HG03139 (cell line): ENCODE data around the gene ZNF333.
"Not testable (repeated sequence)": the region's sequence is repeated elsewhere in the genome, so short reads cannot be mapped to it uniquely, and the experiment has no call there.

Experiments
- ATAC-seq: cut with Tn5 transposase; IDR thresholded peaks from one replicate; pipeline ENCODE4 v1.9.1; 2021; ENCODE audit not compliant: unreplicated experiment

Gene ZNF333

DNA sequence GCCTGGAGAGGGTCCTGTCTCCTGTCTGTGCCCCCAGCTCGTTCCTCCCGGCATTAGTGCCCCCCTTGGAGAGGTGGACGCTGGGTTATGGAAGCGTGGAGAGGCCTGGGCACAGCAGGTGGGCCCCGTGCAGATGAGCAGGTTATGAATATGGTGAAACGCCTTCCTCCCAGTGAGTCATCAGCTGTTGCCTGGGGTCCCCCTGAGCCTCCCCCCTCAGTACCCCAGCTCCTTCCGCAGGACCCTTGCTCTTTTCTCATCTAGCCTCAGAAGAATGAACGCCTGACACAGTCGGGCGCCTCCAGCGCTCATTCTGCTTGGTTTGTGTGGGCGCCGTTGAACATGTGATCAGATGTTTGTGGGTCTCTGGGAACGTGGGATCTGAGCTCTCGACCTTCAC is 76.0 kb downstream of the ZNF333 start:
- not testable (repeated sequence) for ATAC-seq

DNA sequence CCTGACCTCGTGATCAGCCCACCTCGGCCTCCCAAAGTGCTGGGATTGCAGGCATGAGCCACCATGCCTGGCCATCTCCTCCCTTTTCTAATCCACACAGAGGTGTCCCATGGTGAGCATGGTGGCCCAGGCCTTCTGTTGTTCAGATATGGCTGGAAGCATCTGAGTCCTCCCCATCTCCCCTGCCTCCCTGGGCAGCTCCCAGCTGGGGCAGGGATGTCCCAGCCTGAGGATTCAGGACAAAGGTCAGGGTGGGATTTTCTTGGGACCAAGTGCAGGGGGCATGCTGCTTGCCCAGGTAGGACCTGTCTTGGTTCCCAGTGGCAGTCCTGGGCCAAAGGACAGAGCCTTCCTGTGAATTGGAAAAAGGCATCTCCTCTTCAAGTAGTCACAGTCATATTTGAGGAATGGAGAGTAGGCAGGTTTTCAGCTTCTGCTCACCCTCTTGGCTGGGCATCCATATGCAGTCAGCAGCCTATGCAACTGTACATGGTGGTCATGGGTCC is 77.7 kb downstream of the ZNF333 start:
- ATAC-seq: no peak

DNA sequence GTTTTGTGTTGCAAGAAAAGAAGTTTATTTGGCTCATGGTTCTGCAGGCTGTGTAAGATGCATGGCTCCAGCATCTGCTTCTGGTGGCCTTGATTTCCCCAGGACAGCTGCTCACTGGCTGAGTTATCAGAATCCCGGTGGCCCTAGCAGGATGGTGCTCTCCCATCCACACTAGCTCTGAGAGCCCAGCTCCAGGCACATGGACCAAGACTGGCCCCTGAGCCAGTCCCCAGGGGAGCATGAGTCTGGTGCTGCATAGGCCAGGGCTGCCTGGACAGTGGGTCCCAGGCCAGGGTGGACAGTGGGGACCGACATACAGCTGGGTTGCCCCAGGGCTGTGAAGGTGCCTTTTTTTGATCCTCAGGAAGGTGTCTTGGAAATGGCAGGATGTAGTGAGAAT is 78.2 kb downstream of the ZNF333 start:
- ATAC-seq: no peak

DNA sequence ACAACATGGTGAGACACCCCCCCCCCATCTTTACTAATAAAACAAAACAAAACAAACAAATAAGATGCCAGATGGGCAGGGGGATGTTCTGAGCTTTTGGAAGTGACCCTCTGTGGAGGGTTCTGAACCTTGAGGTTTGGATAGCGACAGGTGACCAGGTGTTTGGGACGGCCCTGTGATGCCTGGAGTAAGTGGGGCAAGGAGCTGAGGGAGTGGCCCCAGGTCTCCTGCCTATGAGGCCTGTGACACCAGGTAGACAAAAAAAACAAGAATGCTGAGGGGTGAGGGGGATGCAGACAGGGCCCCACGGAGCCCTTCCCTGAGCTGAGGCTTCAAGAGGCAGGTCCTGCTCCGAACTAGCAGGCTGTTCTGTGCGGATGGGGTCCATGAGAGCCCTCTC is 79.4 kb downstream of the ZNF333 start:
- no peak for ATAC-seq

DNA sequence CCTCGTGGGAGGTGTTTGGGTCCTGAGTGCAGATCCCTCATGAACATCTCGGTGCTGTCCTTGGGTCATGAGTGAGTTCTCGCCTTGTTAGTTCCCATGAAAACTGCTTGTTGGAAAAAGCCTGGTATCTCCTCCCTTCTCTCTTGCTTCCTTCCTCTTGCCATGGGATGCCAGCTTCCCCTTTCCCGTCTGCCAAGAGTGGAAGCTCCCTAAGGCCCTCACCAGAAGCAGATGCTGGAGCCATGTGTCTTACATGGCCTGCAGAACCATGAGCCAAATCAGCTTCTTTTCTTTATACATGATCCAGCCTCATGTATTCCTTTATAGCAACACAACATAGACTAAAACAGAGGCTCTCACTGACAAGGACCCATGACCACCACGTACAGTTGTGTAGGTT is 80.3 kb downstream of the ZNF333 start:
- no peak for ATAC-seq

DNA sequence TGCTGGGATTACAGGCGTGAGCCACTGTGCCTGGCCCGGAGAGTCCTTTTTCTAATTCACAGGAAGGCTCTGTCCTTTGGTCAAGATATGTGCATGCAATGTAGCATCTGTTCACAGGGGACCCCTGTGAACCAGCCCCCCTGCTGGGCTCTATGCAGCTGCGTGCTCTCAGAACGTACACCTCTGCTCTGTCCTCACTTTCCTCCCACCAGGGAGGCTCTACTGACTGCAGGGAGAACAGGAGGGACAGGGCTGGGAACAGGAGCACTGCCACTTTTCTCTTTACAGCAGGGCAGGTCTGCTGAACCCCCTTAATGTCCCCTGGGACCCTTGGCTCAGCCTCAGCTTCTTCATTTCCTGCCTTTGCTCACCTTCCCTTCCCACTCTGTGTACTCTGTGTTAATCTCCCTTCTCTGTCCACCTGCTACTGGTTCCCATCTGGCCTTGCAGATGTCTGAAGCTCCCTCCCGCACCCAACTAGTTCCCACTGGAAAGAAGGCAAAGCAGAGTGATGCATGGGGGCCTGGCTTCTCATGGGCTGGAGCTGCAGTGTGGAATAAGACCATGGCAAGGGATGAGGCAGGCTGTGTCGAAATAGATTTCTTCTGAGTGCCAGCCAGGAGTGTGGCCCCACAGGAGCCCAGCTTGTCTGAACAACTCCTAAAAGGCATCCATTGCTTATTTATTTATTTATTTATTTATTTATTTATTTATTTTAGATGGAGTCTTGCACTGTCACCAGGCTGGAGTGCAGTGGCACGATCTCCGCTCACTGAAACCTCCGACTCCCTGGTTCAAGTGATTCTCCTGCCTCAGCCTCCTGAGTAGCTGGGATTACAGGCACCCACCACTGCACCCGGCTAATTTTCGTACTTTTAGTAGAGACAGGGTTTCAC is 81.3 kb downstream of the ZNF333 start:
- ATAC-seq: no peak

DNA sequence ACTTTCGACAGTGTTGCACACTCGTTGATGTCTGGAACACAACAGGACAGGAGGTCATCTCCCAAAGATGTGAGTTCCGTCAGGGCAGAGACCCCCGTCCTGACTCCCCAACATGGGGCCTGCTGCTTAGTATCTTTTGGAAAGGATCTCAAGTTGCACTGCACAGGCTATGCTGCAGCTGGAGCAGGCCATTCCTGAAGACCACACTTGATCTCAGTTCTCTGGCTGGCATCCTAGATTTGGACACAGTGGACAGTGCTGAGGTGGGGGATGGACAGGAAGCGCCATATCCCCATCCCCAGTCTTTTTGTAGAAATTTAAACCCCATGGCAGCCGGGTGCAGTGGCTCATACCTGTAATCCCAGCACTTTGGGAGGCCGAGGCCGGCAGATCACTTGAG is 82.6 kb downstream of the ZNF333 start:
- ATAC-seq: no peak

DNA sequence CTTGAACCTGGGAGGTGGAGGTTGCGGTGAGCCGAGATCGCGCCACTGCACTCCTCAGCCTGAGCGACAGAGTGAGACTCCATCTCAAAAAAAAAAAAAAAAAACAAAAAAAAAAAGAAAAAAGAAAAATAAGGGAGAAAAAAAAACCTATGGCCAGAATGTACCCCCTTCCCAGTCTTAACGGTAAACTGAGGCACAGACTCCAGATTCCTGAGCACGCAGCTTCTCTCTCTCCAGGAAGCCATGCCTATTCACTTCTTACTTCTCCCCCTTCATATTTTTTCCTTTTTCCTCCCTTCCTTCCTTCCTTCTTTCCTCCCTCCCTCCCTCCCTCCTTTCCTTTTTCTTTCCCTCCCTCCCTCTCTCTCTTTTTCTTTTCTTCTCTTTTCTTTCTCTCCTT is 83.1 kb downstream of the ZNF333 start:
- no peak for ATAC-seq

DNA sequence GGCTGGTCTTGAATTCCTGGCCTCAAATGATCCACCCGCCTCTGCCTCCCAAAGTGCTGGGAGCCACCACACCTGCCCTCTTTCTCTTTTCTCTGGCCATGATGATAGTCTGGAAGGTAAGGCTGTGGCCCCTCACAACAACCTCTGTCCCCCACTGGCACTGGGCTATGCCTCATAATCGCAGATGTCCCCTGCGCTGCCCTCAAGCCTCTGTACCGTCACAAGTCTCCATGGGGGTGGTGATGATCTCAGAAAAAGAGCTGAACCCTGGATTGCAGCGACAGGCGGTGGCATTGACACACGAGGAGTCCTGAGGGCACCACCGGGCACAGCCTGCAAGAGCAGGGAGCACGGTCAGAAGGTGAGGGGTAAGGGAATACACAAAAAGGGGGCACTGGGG is 83.9 kb downstream of the ZNF333 start:
- ATAC-seq: not testable (repeated sequence)

DNA sequence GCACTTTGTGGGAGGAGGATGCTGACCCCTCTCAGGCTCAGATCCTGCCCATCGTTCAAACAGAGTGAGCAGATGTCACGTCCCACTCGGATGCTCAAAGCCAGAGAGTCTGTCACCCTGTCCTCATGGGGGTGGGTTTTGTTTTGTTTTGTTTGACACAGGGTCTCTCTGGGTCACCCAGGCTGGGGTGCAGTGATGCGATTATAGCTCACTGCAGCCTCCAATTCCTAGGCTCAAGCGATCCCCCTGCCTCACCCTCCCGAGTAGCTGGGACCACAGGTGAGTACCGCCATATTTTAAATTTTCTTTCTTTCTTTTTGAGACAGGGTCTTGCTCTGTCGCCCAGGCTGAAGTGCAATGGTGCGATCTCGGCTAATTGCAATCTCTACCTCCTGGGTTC is 84.5 kb downstream of the ZNF333 start:
- no peak for ATAC-seq

DNA sequence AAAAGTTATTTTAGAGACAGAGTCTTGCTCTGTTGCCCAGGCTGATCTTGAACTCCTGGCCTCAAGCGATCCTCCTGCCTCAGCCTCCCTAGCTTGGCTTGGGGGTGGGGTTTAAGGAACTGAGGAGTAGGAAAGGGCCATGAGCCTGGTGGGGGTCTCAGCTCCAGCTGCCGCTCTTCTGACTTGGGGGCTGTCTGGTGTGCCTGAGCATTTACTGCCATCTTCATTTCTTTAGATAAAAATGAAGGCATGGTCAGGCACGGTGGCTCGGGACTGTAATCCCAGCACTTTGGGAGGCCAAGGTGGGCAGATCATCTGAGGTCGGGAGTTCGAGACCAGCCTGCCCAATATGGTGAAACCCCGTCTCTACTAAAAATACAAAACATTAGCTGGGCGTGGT is 85.5 kb downstream of the ZNF333 start:
- not testable (repeated sequence) for ATAC-seq

DNA sequence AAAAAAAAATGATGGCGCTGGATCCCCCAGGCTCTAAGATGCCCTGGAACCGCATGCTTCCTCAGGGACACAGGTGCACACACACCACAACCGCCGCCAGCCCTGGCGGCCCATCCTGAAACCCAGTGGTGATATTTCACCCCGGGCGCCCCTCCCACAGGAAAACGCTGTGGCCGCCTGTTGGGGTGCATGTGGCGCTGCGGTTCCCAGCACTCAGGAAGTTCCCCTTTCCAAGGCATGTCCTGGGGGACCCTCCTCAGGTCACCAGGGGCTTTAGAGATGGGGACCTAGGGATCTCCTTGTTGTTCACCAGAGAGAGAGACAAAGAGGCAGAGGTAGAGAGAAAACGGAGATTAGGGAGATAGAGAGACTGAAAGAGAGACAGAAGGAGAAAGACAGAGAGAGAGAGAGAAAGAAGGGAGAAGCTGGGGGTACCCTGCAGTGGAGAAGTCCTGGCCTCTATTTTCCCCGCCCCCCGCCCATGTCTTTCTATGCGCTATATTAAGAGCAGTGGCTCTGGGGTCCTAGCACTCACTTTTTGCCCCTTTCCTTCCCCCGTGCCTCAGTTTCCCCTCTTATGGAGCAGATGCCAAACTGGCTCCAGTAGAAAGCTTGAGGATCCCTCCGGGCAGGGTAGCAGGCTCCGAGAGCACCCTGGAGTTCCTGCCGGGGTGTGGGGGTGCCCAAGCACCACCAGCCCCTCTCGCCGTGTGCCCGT is 86.2 kb downstream of the ZNF333 start:
- no peak for ATAC-seq

DNA sequence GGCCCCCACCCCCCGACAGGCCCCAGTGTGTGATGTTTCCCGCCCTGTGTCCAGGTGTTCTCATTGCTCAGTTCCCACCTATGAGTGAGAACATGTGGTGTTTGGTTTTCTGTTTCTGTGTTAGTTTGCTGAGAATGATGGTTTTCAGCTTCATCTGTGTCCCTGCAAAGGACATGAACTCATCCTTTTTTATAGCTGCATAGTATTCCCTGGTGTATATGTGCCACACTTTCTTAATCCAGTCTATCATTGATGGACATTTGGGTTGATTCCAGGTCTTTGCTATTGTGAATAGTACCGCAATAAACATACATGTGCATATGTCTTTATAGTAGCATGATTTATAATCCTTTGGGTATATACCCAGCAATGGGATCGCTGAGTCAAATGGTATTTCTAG is 87.8 kb downstream of the ZNF333 start:
- not testable (repeated sequence) for ATAC-seq

DNA sequence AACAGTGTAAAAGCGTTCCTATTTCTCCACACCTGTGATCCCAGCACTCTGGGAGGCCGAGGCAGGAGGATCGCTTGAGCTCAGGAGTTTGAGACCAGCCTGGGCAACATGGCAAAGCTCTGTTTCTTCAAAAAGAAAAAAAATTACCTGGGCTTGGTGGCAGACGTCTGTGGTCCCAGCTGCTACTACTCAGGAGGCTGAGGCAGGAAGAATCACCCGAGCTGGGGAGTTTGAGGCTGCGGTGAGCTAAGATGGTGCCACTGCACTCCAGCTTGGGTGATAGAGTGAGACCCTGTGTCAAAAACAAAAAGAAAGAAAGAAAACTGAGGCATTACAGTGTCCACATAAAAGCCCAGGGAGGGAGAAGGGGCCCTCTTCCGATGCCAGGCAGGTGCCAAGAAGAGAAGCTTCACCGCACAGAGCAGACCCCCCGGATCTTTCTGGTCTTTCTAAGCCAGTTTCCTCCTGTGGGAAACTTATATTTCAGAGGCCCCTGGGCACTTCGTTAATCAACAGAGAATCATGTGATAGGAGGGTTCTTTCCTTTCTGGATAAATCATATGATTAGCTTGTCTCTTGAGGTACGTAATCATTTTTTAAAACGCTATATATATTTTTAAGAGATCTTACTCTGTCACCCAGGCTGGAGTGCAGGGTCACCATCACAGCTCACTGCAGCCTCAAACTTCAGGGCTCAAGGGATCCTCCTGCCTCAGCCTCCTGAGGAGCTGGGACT is 88.4 kb downstream of the ZNF333 start, which contains the start of gene ADGRE2:
Gene ADGRE2 (minus strand): TSS at position 451 of the 736 bp plus-strand sequence. CDS start 1,804 bp downstream, outside the sequence.
- not testable (repeated sequence) for ATAC-seq

DNA sequence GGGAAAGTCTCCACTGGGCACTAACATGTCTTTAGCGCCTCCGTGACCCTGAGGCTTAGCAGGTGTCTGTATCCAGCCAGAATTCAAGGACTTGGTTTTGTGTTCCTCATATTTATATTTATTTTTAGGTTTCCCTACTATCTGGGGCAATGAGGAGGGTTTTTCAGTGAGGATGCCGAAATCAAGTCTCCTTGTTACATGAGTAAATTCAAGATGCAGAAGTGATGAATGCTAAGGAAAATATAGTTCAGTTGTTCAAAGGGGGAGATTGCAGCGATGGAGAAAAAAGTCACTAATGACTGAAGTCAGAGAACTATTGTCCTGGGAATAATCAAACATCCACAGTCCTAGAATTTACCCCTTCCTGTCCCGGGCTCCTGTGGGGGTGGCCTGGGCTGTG is 89.3 kb downstream of the ZNF333 start:
- no peak for ATAC-seq

DNA sequence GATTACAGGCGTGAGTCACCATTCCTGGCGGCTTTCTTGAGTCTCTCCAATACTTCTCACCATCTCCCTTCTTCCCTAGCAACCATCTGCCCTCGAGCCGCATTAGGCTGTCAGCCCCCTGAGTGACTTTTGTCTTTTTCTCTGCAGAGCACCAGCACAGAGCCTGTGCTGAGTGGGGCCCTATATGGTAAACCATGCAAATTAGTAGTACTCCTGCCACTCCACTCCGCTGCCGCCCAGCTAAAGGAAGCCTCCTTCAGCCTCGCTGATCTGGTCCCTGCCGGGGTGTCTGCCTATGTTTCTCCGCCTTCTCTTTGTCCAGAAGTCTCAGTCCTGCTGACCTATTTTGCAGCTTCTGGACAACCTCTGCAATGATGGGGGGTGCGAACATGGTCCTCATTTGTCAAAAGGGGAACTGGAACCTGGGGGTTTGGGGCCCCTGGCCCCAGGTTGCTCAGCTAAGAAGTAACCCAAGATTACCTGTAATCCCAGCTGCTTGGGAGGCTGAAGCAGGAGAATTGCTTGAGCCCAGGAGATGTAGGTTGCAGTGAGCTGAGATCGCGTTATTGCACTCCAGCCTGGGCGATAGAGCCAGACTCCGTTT is 90.9 kb downstream of the ZNF333 start:
- not testable (repeated sequence) for ATAC-seq

DNA sequence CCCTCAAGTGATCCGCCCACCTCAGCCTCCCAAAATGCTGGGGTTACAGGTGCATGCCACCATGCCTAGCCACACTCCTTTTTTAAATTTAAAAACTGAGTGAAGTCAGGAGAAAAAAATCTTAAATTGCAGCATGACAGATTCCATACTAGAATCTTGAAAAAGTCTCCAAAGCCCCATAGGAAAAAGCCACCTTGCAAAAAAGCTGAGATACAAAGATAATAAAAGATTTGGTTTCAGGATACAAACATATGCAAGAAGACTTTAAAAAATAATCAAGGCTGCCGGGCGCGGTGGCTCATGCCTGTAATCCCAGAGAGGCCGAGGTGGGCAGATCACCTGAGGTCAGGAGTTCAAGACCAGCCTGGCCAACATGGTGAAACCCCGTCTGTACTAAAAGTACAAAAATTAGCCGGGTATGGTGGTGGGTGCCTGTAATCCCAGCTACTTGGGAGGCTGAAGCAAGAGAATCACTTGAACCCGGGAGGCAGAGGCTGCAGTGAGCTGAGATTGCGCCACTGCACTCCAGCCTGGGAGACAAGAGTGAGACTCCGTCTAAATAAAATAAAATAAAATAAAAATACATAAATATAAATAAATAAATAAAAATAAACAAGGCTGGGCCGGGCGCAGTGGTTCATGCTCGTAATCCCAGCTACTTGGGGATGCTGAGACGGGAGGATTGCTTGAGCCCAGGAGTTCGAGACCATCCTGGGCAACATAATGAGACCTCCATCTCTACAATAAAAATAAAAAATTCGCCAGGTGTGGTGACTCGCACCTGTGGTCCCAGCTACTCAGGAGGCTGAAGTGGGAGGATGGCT is 92.1 kb downstream of the ZNF333 start:
- ATAC-seq: not testable (repeated sequence)

DNA sequence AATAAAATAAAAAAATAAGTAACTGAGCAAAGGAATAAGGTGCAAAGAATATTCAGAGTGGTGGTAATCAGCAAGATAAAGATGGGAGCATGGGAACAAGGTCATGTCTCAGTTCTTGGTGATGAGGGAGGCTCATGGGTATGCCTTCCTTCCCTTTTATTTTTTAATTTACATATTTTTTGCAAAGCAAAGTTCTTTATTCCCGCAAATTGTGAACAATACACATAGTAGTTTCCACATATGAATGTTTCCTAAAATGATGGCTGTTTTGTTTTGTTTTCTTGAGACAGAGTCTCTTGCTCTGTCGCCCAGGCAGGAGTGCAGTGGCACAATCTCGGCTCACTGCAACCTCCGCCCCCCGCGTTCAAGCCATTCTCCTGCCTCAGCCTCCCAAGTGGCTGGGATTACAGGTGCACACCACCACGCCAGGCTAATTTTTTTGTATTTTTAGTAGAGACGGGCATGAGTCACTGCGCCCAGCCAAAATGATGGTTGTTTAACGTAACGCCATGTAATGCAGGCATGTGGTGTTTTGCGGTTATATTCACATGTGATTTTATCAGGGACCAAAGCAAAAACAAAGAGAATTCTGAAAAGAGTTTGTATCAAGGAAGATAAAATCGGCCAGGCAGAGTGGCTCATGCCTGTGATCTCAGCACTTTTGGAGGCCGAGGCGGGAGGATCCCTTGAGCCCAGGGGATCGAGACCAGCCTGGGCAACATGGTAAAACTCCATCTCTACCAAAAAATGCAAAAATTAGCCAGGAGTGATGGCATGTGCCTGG is 93.0 kb downstream of the ZNF333 start:
- no peak for ATAC-seq
